ENCODE results near the gene MAP3K4.
"Not testable (repeated sequence)": the region's sequence is repeated elsewhere in the genome, so short reads cannot be mapped to it uniquely, and the experiment has no call there.

MAP3K4 gene

DNA sequence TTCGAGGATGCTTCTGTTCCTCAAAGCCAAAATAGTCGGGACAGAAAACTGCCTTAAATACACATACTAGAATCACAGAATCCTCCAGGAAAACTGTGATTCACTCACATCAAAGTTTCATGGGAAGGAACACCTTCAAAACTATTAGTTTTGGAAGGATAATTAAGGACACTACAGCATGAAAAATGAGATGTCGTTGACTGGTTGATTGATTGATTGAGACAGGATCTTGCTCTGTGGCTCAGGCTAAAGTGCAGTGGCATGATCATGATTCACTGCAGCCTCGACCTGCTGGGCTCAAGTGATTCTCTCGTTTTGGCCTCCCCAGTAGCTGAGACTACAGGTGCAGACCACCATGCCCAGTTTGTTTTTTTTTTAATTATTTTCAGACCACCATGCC, 25.7 kb upstream of the MAP3K4 start:
- Mint-ChIP-seq H3K9me3 (no peaks in the 10 kb centered on the region), H3K4me3 (no peak overlapping the region), H3K4me1 (no peaks in the 10 kb centered on the region), H3K27me3 (peaks cover 4% of the 10 kb centered on the region), H3K27ac (no peak overlapping the region), H3K36me3 (no peaks in the 10 kb centered on the region)

- H3K4me1 Mint-ChIP-seq: no peaks in the 10 kb centered on the region
- no peak overlapping the region for H3K4me3 Mint-ChIP-seq
- H3K9me3 Mint-ChIP-seq: no peaks in the 10 kb centered on the region
- no peak overlapping the region for H3K27ac Mint-ChIP-seq
- H3K27me3 Mint-ChIP-seq: peaks cover 6% of the 10 kb centered on the region
- no peaks in the 10 kb centered on the region for H3K36me3 Mint-ChIP-seq
These were observed 24.9 kb upstream of the MAP3K4 start for GRCh38 chr6:160966493-160967229.

GRCh38 chr6:160967351-160967750, 24.2 kb upstream of the MAP3K4 start:
- H3K27ac Mint-ChIP-seq: no peak overlapping the region
- H3K36me3 Mint-ChIP-seq: no peaks in the 10 kb centered on the region
- no peaks in the 10 kb centered on the region for H3K4me1 Mint-ChIP-seq
- H3K27me3 Mint-ChIP-seq: peaks cover 6% of the 10 kb centered on the region
- H3K9me3 Mint-ChIP-seq: no peaks in the 10 kb centered on the region
- H3K4me3 Mint-ChIP-seq: no peak overlapping the region

DNA sequence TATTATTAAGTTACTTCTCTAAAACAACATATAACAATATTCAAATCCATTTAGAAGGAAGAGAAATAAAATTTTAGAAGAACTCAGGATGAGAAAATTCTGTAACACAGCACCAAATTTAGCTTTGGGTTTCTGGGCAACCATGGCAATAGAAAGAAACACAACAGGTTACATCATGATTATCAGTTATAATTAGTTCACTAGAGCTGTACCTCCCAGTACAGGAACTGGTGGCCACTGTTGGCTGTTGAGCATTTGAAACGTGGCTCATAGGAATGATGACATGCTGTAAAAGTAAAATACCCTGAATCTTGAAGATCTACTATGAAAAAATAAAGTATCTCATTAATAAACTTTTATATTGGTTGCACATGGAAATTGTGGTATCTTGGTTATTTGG, 23.7 kb upstream of the MAP3K4 start:
- H3K27ac Mint-ChIP-seq: no peak overlapping the region
- peaks cover 6% of the 10 kb centered on the region for H3K27me3 Mint-ChIP-seq
- no peaks in the 10 kb centered on the region for H3K9me3 Mint-ChIP-seq
- H3K4me3 Mint-ChIP-seq: no peak overlapping the region
- no peaks in the 10 kb centered on the region for H3K4me1 Mint-ChIP-seq
- no peaks in the 10 kb centered on the region for H3K36me3 Mint-ChIP-seq

- no peaks in the 10 kb centered on the region for H3K4me1 Mint-ChIP-seq
- no peak overlapping the region for H3K4me3 Mint-ChIP-seq
- no peaks in the 10 kb centered on the region for H3K9me3 Mint-ChIP-seq
- H3K27ac Mint-ChIP-seq: no peak overlapping the region
- peaks cover 7% of the 10 kb centered on the region for H3K27me3 Mint-ChIP-seq
- no peaks in the 10 kb centered on the region for H3K36me3 Mint-ChIP-seq
These were observed 20.4 kb upstream of the MAP3K4 start for GRCh38 chr6:160971171-160971570.

DNA sequence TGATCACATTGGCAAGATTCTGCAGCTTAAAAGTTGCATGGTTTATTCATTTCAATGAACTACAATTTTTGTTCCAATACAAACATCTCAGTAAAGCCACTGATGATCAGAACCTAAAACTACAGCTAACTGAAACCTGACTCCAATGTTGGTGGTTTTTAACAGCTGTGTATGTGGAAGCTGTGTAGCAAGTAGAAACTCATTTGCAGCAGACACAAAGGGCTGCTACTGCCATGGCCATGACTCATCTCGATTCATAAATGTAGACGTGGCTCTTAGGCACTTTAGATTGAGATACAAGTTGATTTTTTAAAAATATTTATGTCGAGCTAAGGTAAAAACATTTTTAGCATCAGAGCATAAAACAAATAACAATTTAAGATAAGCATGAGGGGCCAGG, 19.5 kb upstream of the MAP3K4 start:
- Mint-ChIP-seq H3K4me3 (no peak overlapping the region), H3K27ac (no peak overlapping the region), H3K9me3 (no peaks in the 10 kb centered on the region), H3K27me3 (peaks cover 7% of the 10 kb centered on the region), H3K4me1 (no peaks in the 10 kb centered on the region), H3K36me3 (no peaks in the 10 kb centered on the region)

DNA sequence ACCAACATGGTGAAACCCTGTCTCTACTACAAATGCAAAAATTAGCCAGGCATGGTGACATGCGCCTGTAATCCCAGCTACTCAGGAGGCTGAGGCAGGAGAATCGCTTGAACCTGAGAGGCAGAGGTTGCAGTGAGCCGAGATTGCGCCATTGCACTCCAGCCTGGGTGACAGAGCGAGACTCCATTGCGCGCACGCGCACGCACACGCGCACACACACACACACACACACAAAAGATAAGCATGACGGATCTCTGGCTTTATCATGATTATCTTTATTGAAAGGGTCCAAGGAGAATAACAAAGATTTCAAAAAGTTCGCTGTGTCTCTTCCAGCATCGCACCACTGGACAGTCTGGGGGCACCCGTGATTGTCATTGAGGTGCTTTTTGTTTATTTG, 19.0 kb upstream of the MAP3K4 start:
- not testable (repeated sequence) for H3K9me3 Mint-ChIP-seq, H3K4me1 Mint-ChIP-seq, H3K4me3 Mint-ChIP-seq, H3K27me3 Mint-ChIP-seq, H3K27ac Mint-ChIP-seq, H3K36me3 Mint-ChIP-seq

- no peaks in the 10 kb centered on the region for H3K36me3 Mint-ChIP-seq
- H3K27me3 Mint-ChIP-seq: peaks cover 5% of the 10 kb centered on the region
- H3K9me3 Mint-ChIP-seq: no peaks in the 10 kb centered on the region
- H3K4me1 Mint-ChIP-seq: no peaks in the 10 kb centered on the region
- H3K4me3 Mint-ChIP-seq: no peak overlapping the region
- H3K27ac Mint-ChIP-seq: no peak overlapping the region
These were observed 18.0 kb upstream of the MAP3K4 start for GRCh38 chr6:160973311-160974250.

DNA sequence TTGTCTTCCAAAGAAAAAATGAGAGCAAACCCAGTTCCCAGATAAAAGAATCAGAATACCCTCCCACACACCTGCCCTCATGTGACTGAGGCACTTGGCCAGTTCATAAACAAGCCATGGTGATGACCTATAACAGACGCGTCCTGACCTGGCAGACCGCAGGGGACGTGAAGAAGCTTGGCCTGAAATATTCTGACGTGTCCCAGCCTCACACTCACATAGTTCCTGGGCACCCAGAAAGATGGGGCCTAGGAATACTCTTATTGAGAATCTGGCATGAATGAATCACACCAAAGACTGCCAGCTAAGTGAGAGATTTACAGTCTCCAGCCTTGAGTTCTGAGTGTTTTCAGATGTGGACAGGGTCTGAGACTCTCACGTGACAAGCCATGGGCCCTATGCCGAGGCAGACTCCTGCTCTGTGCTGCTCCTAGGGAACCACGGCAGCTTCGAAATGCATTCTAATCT, 17.2 kb upstream of the MAP3K4 start:
- Mint-ChIP-seq H3K27me3 (peaks cover 5% of the 10 kb centered on the region), H3K9me3 (no peaks in the 10 kb centered on the region), H3K4me3 (no peak overlapping the region), H3K4me1 (no peaks in the 10 kb centered on the region), H3K27ac (no peak overlapping the region), H3K36me3 (no peaks in the 10 kb centered on the region)

DNA sequence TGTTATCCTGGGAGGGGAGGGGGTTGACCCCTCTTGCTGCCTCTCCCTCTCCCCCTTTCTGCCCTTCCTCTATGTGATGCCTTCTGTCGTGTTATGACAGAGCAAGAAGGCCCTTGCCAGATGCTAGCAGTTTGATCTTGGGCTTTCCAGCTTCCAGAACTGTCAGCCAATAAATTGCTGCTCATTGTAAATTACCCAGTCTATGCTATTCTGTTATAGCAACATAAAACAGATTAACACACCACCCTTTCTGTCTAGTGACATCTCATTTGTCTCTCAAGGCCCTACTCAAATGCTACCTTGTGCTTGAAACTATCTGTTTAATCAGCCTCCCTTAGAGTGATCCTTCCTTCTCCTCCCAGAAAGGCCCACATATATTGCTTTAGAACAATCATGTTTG, 16.4 kb upstream of the MAP3K4 start:
- Mint-ChIP-seq H3K27ac (no peak overlapping the region), H3K36me3 (no peaks in the 10 kb centered on the region), H3K4me1 (no peaks in the 10 kb centered on the region), H3K27me3 (peaks cover 5% of the 10 kb centered on the region), H3K9me3 (no peaks in the 10 kb centered on the region), H3K4me3 (no peak overlapping the region)

GRCh38 chr6:160975961-160976360, 15.6 kb upstream of the MAP3K4 start:
- not testable (repeated sequence) for H3K27ac Mint-ChIP-seq, H3K27me3 Mint-ChIP-seq, H3K36me3 Mint-ChIP-seq, H3K4me3 Mint-ChIP-seq, H3K9me3 Mint-ChIP-seq, H3K4me1 Mint-ChIP-seq

GRCh38 chr6:160978141-160978901, 13.2 kb upstream of the MAP3K4 start:
- Mint-ChIP-seq H3K9me3 (peaks cover 5% of the 10 kb centered on the region), H3K4me3 (no peak overlapping the region), H3K36me3 (no peaks in the 10 kb centered on the region), H3K27ac (no peak overlapping the region), H3K4me1 (no peaks in the 10 kb centered on the region), H3K27me3 (no peaks in the 10 kb centered on the region)

GRCh38 chr6:160979061-160979708, 12.4 kb upstream of the MAP3K4 start:
- Mint-ChIP-seq H3K4me3 (no peak overlapping the region), H3K36me3 (peaks cover 2% of the 10 kb centered on the region), H3K4me1 (no peaks in the 10 kb centered on the region), H3K27me3 (no peaks in the 10 kb centered on the region), H3K27ac (no peak overlapping the region), H3K9me3 (peaks cover 5% of the 10 kb centered on the region)

DNA sequence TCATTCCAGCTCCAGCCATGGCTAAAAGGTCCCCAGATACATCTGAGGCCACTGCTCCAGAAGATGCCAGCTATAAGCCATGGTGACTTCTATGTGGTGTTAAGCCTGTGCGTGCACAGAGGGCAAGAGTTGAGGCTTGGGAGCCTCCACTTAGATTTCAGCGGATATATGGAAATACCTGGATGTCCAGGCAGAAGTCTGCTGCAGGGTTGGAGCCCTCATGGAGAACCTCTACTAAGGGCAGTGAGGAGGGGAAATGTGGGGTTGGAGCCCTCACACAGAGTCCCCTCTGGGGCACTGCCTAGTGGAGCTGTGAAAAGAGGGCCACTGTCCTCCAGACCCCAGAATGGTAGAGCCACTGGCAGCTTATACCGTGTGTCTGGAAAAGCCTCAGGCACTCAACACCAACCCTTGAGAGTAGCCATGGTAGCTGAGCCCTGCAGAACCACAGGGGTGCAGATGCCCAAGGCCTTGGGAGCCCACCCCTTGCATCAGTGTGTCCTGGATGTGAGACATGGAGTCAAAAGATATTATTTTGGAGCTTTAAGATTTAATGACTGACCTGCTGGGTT, 8.1 kb upstream of the MAP3K4 start:
- not testable (repeated sequence) for H3K27me3 Mint-ChIP-seq, H3K27ac Mint-ChIP-seq, H3K4me1 Mint-ChIP-seq, H3K36me3 Mint-ChIP-seq, H3K4me3 Mint-ChIP-seq
- H3K9me3 Mint-ChIP-seq: peaks cover 10% of the 10 kb centered on the region

DNA sequence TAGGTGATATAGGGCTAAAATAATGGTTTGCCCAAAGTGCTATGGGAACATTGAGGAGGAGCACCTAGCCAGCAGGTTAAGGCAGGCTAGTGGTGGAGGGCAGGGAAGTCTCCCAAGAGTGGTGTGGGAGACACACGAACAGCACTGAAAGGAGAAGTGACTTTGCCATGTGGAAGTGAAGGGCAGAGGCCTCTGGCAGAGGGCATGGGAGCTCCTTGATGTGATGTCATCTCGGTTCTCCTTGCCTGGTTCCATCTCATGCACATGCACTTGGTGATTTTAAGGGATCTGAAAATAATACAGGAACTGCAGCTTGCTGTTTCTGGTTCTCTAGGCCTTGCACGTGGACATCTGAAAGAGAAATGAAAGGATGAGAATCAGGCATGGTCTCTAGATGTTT, 4.7 kb upstream of the MAP3K4 start:
- H3K36me3 Mint-ChIP-seq: peaks cover 6% of the 10 kb centered on the region
- H3K4me1 Mint-ChIP-seq: no peaks in the 10 kb centered on the region
- peaks cover 10% of the 10 kb centered on the region for H3K9me3 Mint-ChIP-seq
- no peak overlapping the region for H3K27ac Mint-ChIP-seq
- H3K27me3 Mint-ChIP-seq: no peaks in the 10 kb centered on the region
- no peak overlapping the region for H3K4me3 Mint-ChIP-seq
